GM13977 (cell line): Measurements from ENCODE around the gene SEL1L3.
A peak's percentile ranks its signal among the peaks of the same experiment; 100 is the strongest.

Source experiments
- DNase-seq: peaks from one replicate; pipeline ENCODE4 v3.0.0; 2012; ENCODE audit warnings: low spot score
- in situ Hi-C: fragments of 300-500 bp; cut with MboI; formaldehyde crosslinking; loops from one replicate; pipeline ENCODE4 v1.12.0; 2022; ENCODE audit warnings: low sequenced_read_pairs, low pct_unique_long_range_greater_than_20kb, mixed read lengths, inconsistent platforms; ENCODE audit not compliant: unreplicated experiment
- TF ChIP-seq, protein P1 (sequence below): IDR thresholded peaks from 2 replicates; pipeline ENCODE4 v1.5.1; 2012; ENCODE audit warnings: mild to moderate bottlenecking, control low read depth; ENCODE audit not compliant: insufficient read depth; ENCODE audit errors: extremely low read depth, missing control alignments

Gene SEL1L3

GRCh38 chr4:25857403-25857802, 5.4 kb downstream of the SEL1L3 start:
- in situ Hi-C loops: no loop called here
- DNase-seq: no peak
- TF ChIP-seq, protein P1, sequence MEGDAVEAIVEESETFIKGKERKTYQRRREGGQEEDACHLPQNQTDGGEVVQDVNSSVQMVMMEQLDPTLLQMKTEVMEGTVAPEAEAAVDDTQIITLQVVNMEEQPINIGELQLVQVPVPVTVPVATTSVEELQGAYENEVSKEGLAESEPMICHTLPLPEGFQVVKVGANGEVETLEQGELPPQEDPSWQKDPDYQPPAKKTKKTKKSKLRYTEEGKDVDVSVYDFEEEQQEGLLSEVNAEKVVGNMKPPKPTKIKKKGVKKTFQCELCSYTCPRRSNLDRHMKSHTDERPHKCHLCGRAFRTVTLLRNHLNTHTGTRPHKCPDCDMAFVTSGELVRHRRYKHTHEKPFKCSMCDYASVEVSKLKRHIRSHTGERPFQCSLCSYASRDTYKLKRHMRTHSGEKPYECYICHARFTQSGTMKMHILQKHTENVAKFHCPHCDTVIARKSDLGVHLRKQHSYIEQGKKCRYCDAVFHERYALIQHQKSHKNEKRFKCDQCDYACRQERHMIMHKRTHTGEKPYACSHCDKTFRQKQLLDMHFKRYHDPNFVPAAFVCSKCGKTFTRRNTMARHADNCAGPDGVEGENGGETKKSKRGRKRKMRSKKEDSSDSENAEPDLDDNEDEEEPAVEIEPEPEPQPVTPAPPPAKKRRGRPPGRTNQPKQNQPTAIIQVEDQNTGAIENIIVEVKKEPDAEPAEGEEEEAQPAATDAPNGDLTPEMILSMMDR: peak; percentile 34

GRCh38 chr4:25856756-25857155, 6.0 kb downstream of the SEL1L3 start:
- in situ Hi-C loops: no loop called here
- TF ChIP-seq, protein P1: no peak
- DNase-seq: no peak

DNA sequence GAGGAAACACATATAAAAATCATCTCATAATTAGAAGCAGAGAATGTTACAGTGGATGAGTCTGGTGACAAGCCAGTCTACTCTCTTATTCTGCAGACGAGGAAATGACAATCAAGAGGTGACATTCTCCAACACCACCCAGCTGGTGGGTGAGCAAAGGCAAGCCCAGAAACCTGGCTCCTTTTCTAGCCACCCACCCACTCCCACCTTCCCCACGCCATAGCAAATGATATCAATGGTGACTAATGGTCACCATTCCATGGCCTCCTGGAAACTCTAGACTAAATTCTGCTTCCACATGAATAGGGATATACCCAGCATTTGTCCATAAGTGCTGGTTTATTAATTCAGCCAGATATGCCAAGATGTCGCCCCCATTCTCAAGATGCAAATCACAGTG, 10.7 kb downstream of the SEL1L3 start:
- in situ Hi-C loops: no loop called here
- TF ChIP-seq, protein P1: no peak
- no peak for DNase-seq

GRCh38 chr4:25847329-25847728, 15.5 kb downstream of the SEL1L3 start:
- in situ Hi-C loops: no loop called here
- TF ChIP-seq, protein P1: no peak
- no peak for DNase-seq

DNA sequence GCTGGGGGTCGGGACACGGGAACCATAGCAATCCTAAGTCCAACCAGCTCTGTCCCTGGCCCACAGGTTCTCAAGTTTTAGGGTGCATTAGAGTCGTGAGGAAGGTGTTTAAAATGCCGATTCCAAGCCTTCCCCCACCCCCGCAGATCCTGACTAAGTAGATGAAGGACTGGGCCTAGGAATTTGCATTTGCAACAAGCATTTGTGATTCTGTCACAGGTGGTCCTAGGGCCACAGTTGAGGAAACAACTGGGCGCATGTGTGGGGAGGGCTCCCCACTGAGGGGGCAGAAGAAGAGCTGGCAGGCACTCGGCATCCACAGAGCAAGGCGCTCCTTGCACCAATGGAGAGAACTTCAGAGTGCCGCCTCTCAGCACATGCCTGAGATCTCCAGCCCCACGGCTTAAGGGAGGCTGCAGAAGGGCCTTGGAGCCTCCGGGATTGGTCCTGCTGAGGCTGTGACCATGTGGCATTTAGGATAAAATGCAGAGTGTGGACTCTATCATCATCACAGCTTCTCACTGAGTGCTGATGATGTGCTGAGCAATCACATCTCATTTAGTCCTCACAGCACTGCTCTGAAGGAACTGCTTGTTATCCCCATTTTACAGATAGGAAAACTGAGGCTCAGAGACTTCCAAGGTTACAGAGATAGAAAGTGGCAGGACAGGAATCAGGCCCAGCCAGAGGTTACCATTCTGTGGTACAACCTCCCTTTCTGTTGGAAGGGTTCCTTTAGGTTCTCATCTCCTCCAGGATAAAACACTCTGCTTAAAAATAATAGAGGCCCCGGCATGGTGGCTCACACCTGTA, 16.7 kb downstream of the SEL1L3 start:
- in situ Hi-C loops: no loop called here

GRCh38 chr4:25844961-25845712, 17.7 kb downstream of the SEL1L3 start:
- in situ Hi-C loops: no loop called here
- TF ChIP-seq, protein P1: no peak

More for the DNA sequence above, 16.7 kb downstream of the SEL1L3 start:
- TF ChIP-seq, protein P1: no peak
- DNase-seq: no peak

More at GRCh38 chr4:25844961-25845712, 17.7 kb downstream of the SEL1L3 start:
- DNase-seq: no peak
